ENCODE data around the gene MMP19. TPM values are rescaled to one million over a fixed set of nuclear protein-coding genes. Genes with fewer than 3 reads are reported as not detected.

The MMP19 gene
- total RNA-seq, 1 donor from 2014 or later, result 15.1 TPM

- no peak for DNase-seq (ENCODE audit: extremely low spot score, unreplicated experiment)
- Mint-ChIP-seq H3K36me3 (ENCODE audit: unreplicated experiment) (peaks cover 14% of the 10 kb centered on the region), H3K9me3 (ENCODE audit: unreplicated experiment) (no peaks in the 10 kb centered on the region), H3K4me3 (ENCODE audit: unreplicated experiment) (no peak overlapping the region), H3K27me3 (ENCODE audit: unreplicated experiment) (no peaks in the 10 kb centered on the region), H3K27ac (ENCODE audit: unreplicated experiment) (no peak overlapping the region), H3K4me1 (ENCODE audit: unreplicated experiment) (peaks cover 46% of the 10 kb centered on the region)
- no peak for TF ChIP-seq CTCF (IDR thresholded peaks at IDR 0.05)
Measured at GRCh38 chr12:55814257-55814656, 28.5 kb downstream of the MMP19 start.

- no peaks in the 10 kb centered on the region for H3K27me3 Mint-ChIP-seq (ENCODE audit: unreplicated experiment)
Measured at GRCh38 chr12:55812088-55812487, 30.6 kb downstream of the MMP19 start.

GRCh38 chr12:55809274-55809673 lies 33.5 kb downstream of the MMP19 start:
- H3K9me3 Mint-ChIP-seq (ENCODE audit: unreplicated experiment), result no peaks in the 10 kb centered on the region
- no peak overlapping the region for H3K27ac Mint-ChIP-seq (ENCODE audit: unreplicated experiment)

More at GRCh38 chr12:55812088-55812487, 30.6 kb downstream of the MMP19 start:
- H3K27ac Mint-ChIP-seq (ENCODE audit: unreplicated experiment), result no peak overlapping the region
- DNase-seq (ENCODE audit: extremely low spot score, unreplicated experiment), result no peak
- H3K4me3 Mint-ChIP-seq (ENCODE audit: unreplicated experiment), result no peak overlapping the region
- peaks cover 17% of the 10 kb centered on the region for H3K36me3 Mint-ChIP-seq (ENCODE audit: unreplicated experiment)
- TF ChIP-seq CTCF (IDR thresholded peaks at IDR 0.05), result no peak
- H3K9me3 Mint-ChIP-seq (ENCODE audit: unreplicated experiment), result no peaks in the 10 kb centered on the region
- H3K4me1 Mint-ChIP-seq (ENCODE audit: unreplicated experiment), result peaks cover 38% of the 10 kb centered on the region

GRCh38 chr12:55806982-55807381 lies 35.8 kb downstream of the MMP19 start:
- Mint-ChIP-seq H3K4me3 (ENCODE audit: unreplicated experiment) (no peak overlapping the region), H3K4me1 (ENCODE audit: unreplicated experiment) (peaks cover 7% of the 10 kb centered on the region), H3K27me3 (ENCODE audit: unreplicated experiment) (no peaks in the 10 kb centered on the region), H3K27ac (ENCODE audit: unreplicated experiment) (no peak overlapping the region), H3K36me3 (ENCODE audit: unreplicated experiment) (peaks cover 17% of the 10 kb centered on the region), H3K9me3 (ENCODE audit: unreplicated experiment) (no peaks in the 10 kb centered on the region)
- DNase-seq (ENCODE audit: extremely low spot score, unreplicated experiment), result no peak
- TF ChIP-seq CTCF (IDR thresholded peaks at IDR 0.05), result no peak

More at GRCh38 chr12:55809274-55809673, 33.5 kb downstream of the MMP19 start:
- no peak for DNase-seq (ENCODE audit: extremely low spot score, unreplicated experiment)
- Mint-ChIP-seq H3K4me3 (ENCODE audit: unreplicated experiment) (no peak overlapping the region), H3K4me1 (ENCODE audit: unreplicated experiment) (peaks cover 19% of the 10 kb centered on the region), H3K36me3 (ENCODE audit: unreplicated experiment) (peaks cover 21% of the 10 kb centered on the region), H3K27me3 (ENCODE audit: unreplicated experiment) (no peaks in the 10 kb centered on the region)
- no peak for TF ChIP-seq CTCF (IDR thresholded peaks at IDR 0.05)

GRCh38 chr12:55797550-55797949 lies 45.2 kb downstream of the MMP19 start:
- TF ChIP-seq CTCF (IDR thresholded peaks at IDR 0.05), result no peak
- Mint-ChIP-seq H3K27ac (ENCODE audit: unreplicated experiment) (peak overlapping the region; percentile 40), H3K9me3 (ENCODE audit: unreplicated experiment) (no peaks in the 10 kb centered on the region), H3K36me3 (ENCODE audit: unreplicated experiment) (peaks cover 41% of the 10 kb centered on the region), H3K27me3 (ENCODE audit: unreplicated experiment) (no peaks in the 10 kb centered on the region), H3K4me1 (ENCODE audit: unreplicated experiment) (peaks cover 2% of the 10 kb centered on the region), H3K4me3 (ENCODE audit: unreplicated experiment) (no peak overlapping the region)
- DNase-seq (ENCODE audit: extremely low spot score, unreplicated experiment), result no peak

Measured in osteocyte (in vitro differentiated cells).